Stimulated activated CD4-positive, alpha-beta T cell treated with anti-CD3 and anti-CD28 coated beads, Interleukin-1b, Interleukin-23, amount 100 ng/mL, for 24 hours (primary cell): ENCODE measurements around the gene AKR1D1.

Experiments used
- DNase-seq, 4 experiments: peaks; one replicate each; pipeline ENCODE4 v3.0.0-alpha.2; 2020; ENCODE audit warnings: low read depth in 4 of 4, low spot score in 1 of 4

The AKR1D1 gene

GRCh38 chr7:138162236-138162635 lies 86.0 kb downstream of the AKR1D1 start:
- no peak for DNase-seq

- no peak for DNase-seq
These were observed 87.5 kb downstream of the AKR1D1 start for GRCh38 chr7:138163800-138164199.

GRCh38 chr7:138164804-138165203 lies 88.5 kb downstream of the AKR1D1 start:
- DNase-seq, result no peak

GRCh38 chr7:138166681-138167080 lies 90.4 kb downstream of the AKR1D1 start:
- DNase-seq, result no peak

GRCh38 chr7:138167222-138167621 lies 91.0 kb downstream of the AKR1D1 start:
- DNase-seq, result no peak

GRCh38 chr7:138167869-138168296 lies 91.6 kb downstream of the AKR1D1 start:
- no peak for DNase-seq
